GM12873 (cell line): ENCODE data around the gene FSTL5.

Source experiments
- TF ChIP-seq, protein P1 (sequence below): IDR thresholded peaks from 2 replicates; pipeline ENCODE4 v1.5.1; 2012; ENCODE audit warnings: low read depth, mild to moderate bottlenecking, moderate library complexity, low read length, control low read depth; ENCODE audit not compliant: insufficient read depth; ENCODE audit errors: missing control alignments

The FSTL5 gene

DNA sequence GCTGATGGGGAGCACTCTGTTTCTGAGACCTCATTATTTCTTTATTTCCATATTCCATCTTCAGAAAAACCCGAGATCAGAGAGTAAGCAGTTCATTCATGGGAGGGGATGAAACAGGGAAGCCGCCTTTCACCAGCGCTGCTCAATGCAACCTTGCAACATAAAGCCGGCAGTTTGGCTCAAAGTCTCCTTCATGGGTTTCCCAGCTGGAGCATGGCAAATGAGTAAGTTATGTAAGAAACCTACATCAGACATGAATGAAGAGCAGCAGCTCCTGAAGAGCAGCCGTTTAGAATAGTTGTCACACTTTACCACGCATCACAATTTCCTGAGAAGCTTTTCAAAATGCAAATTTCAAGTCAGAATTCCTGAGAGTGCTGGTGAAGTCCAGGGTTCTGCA lies 578.8 kb downstream of the FSTL5 start:
- TF ChIP-seq, protein P1, sequence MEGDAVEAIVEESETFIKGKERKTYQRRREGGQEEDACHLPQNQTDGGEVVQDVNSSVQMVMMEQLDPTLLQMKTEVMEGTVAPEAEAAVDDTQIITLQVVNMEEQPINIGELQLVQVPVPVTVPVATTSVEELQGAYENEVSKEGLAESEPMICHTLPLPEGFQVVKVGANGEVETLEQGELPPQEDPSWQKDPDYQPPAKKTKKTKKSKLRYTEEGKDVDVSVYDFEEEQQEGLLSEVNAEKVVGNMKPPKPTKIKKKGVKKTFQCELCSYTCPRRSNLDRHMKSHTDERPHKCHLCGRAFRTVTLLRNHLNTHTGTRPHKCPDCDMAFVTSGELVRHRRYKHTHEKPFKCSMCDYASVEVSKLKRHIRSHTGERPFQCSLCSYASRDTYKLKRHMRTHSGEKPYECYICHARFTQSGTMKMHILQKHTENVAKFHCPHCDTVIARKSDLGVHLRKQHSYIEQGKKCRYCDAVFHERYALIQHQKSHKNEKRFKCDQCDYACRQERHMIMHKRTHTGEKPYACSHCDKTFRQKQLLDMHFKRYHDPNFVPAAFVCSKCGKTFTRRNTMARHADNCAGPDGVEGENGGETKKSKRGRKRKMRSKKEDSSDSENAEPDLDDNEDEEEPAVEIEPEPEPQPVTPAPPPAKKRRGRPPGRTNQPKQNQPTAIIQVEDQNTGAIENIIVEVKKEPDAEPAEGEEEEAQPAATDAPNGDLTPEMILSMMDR, result no peak

DNA sequence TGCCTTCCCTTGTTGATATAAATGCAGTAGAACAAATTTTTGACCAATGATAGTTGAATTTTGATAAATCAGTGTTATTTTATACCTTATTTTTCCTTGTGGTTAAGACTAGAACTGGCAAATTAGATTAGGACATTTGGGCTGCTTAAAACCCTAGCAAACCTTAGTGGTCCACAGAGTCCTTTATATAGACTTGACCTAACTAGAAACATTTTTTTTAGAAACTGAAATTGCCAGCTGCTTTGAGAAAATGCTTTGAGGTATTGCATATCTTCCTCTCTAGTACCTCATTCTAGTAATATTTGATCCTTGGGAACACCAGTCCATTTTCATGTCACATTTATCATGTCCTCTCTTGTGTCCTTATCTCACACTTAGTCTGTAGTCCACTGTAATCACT lies 580.3 kb downstream of the FSTL5 start:
- TF ChIP-seq, protein P1, result no peak

DNA sequence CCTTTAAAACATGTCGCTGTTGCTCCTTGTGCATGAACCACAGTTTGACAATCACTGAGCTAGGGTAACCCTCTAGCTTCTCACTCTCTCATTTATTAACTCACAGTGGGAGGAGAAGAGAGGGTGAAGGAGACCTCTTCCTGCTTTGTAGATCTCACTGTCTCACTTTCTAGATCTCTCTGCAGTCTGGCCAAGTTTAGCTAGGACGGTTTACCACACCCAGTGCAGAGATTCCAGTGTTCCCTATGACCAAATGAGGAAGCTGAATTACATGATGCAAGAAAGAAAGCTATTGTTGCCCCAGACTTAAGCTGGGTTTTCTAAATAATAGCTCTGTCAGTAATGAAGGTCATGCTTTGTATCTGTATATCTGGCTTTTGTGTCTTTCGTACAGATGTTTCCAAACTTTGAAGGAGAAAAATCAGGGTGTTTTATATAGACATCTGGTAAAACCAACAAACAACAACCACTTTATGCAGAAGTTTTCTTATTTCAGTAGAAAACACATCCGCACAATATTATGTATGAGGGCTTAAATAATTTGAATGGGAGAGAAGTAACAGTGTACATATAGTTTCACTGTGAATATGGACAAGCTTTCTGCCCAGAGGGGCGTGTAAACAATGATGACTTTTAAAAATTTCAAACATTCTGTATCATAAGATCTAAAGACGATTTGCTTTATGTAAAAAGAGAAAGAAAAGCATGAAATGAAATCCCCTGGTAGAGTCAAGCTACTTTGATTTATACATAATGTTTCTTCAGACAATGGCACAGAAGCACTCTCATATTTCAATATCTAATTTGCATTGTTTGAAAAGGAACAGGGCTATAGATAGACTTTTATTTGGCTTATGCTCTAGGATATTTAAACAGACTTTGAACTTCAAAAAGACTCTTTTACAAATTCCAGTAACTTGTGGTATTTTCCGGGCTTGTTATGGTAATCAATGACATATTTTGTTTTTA lies 582.3 kb downstream of the FSTL5 start:
- TF ChIP-seq, protein P1, result no peak

DNA sequence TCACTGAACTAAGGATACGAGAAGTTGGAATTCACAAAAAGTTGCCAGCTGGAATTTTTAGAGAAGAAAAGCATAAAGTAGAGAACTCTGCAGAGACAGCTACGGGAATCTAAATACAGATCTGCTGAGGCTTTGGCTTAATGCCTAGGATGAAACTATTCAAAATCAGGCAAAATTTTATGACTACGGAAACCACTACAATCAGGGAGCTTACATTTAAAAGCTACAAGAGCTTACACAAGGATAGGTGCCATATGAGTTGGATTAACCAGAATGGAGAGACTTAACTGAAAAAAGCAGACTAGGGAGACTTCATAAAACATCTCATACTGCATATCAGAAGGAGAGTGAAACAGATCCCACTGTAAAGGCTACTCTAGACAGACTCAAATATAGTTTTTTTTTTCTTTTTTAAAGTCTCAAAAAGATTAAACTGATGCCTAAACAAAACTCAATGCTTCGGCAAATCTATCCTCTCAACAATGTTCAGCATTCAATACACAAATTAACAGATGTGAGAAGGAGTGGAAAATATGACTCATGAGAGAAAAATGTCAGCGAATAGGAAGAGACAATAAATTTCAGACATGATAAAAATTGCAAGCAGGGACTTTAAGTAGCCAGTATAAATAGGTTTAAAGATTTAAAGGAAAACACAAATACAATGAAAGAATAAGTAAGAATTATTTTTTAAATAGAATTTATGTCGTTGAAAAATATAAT lies 586.1 kb downstream of the FSTL5 start:
- TF ChIP-seq, protein P1, result no peak

DNA sequence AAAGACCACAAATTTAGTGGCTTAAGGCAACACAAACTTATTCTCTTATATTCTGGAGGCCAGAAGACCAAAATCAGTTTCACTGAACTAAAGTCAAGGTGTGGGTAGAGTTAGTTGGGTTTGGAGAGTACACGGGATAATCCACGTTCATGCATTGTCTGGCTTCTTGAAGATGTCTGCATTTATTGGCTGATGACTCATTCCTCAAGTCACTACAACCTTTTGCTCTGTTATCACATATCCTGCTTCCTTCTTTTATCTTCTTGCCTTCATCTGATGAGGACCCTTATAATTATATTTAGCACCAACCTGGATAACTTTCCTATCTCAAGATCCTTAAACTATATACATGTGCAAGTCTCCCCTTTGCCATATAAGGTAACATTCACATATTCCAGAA lies 590.0 kb downstream of the FSTL5 start:
- TF ChIP-seq, protein P1, result no peak

DNA sequence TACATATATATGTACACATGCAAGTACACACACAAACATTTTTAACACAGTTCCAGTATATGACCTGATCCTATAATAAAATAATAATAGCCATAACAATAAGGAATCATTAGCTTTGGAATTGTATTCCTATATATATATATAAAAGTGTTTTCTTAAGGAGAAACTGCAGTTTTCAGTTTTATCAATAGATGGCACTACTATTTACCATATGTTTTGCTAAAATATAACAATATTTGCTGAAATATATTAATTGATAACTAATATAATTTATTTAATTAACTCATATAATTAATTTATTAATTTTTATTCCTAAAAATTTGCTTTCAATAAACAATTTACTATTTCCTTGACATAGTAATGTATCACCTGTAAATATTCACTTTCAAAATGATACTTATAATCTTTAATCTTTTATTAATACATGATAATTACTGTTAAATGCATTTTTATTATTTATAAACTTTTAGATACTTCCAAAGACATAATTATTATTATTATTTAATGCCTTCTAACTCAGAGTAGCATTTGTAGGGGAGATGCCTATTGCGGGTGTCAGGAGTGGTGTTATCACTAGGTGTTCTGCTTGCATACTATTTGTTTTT lies 599.5 kb downstream of the FSTL5 start:
- TF ChIP-seq, protein P1, result peak; percentile 2
